ENCODE data around the gene JTB. TPM values are rescaled to one million over a fixed set of nuclear protein-coding genes. Genes with fewer than 3 reads are reported as not detected.
A peak's percentile ranks its signal among the peaks of the same experiment; 100 is the strongest.
"Not testable (repeated sequence)": the region's sequence is repeated elsewhere in the genome, so short reads cannot be mapped to it uniquely, and the experiment has no call there.

JTB gene
- polyA plus RNA-seq (2011; rRNA removed) (189 and 227 TPM in 2 replicates), polyA minus RNA-seq (2011; rRNA and poly(A)+ RNA removed) (38.3 and 54.4 TPM in 2 replicates)

- DNase-seq (ENCODE audit: low read depth), result no peak
- H3K4me3 ChIP-seq (ENCODE audit: low read depth, low read length), result peak within 1 kb of the TSS; percentile 89
- CTCF ChIA-PET, result interaction anchor here (0.9 to 6.7 kb wide), 6 partner anchors 9 to 466 kb away, joined by 3 to 32 read pairs (median 12); partner anchors contain the start of genes CREB3L4, RAB13 and SLC39A1
- POLR2A ChIA-PET, result interaction anchor here (0.6 to 2.3 kb wide), 5 partner anchors 8 to 49 kb away, joined by 3 to 17 read pairs (median 6); partner anchors contain the start of genes CREB3L4, RPS27 and SLC39A1
- no peaks in the 10 kb centered on the region for H3K27me3 ChIP-seq (ENCODE audit: control insufficient read depth, insufficient read depth, low read length)
- TF ChIP-seq CTCF (IDR thresholded peaks at IDR 0.05; ENCODE audit: insufficient read depth, low read depth, low read length), result no peak
- peaks cover 15% of the 10 kb centered on the region for H3K36me3 ChIP-seq (ENCODE audit: control insufficient read depth, insufficient read depth, low read length)
These were observed at the start of gene JTB for GRCh38 chr1:153977250-153978240. TSS of gene JTB (minus strand) at chr1:153977674. CDS start at chr1:153977252, 422 bp downstream.

DNA sequence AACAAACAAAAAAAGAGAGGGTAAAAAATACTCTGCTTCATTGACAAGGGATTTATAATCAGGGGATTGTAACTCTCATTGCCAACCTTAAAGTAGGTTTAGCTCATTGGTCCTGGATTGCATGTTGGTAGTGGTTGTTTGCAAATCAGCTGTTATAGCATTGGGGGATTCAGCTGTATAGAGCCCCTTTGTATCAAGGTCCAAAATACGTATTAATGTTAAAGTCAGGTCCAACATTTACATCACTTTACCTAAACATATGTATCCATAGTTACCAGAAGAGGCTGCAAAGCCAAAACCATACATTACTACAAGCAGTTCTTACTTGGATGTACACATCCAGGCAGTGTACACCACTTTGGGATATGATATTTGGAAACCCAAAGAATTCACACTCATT lies 42.5 kb upstream of the JTB start:
- Histone ChIP-seq H3K4me3 (ENCODE audit: low read depth, low read length) (no peak overlapping the region), H3K36me3 (ENCODE audit: control insufficient read depth, insufficient read depth, low read length) (no peaks in the 10 kb centered on the region), H3K27me3 (ENCODE audit: control insufficient read depth, insufficient read depth, low read length) (no peaks in the 10 kb centered on the region)
- ChIA-PET POLR2A (no interaction called here), CTCF (interaction anchor here (0.5 kb wide), 2 partner anchors 25 to 391 kb away, joined by 3 read pairs; no protein-coding TSS in a partner anchor)
- DNase-seq (ENCODE audit: low read depth), result no peak
- no peak for TF ChIP-seq CTCF (IDR thresholded peaks at IDR 0.05; ENCODE audit: insufficient read depth, low read depth, low read length)

DNA sequence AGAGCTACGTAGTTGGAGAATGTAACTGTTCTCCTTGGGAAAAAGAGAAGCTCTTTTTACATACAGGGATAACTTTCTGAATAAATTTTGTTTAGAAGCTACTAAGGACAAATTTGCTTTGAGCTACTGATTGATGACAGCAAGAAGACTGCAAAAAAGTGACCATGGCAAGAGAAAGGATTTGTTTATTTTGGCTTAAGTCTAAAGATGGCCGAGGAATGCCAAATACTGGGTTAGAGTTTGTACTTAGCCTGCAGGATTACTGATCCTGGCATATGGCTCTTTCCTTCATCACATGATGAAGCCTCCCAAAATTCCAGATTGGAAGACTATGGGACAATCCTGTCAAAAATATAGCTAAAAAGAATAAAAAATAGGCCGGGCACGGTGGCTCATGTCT lies 41.8 kb upstream of the JTB start:
- Histone ChIP-seq H3K27me3 (ENCODE audit: control insufficient read depth, insufficient read depth, low read length) (no peaks in the 10 kb centered on the region), H3K4me3 (ENCODE audit: low read depth, low read length) (no peak overlapping the region), H3K36me3 (ENCODE audit: control insufficient read depth, insufficient read depth, low read length) (no peaks in the 10 kb centered on the region)
- DNase-seq (ENCODE audit: low read depth), result no peak
- CTCF ChIA-PET, result interaction anchor here (0.5 kb wide), 1 partner anchor 390 kb away, joined by 3 read pairs; no protein-coding TSS in a partner anchor
- TF ChIP-seq CTCF (IDR thresholded peaks at IDR 0.05; ENCODE audit: insufficient read depth, low read depth, low read length), result no peak
- POLR2A ChIA-PET, result no interaction called here

GRCh38 chr1:154014154-154014907 lies 36.9 kb upstream of the JTB start:
- no peak for TF ChIP-seq CTCF (IDR thresholded peaks at IDR 0.05; ENCODE audit: insufficient read depth, low read depth, low read length)
- Histone ChIP-seq H3K36me3 (ENCODE audit: control insufficient read depth, insufficient read depth, low read length) (no peaks in the 10 kb centered on the region), H3K4me3 (ENCODE audit: low read depth, low read length) (no peak overlapping the region), H3K27me3 (ENCODE audit: control insufficient read depth, insufficient read depth, low read length) (no peaks in the 10 kb centered on the region)
- POLR2A ChIA-PET, result no interaction called here
- CTCF ChIA-PET, result no interaction called here
- peak; percentile 11 for DNase-seq (ENCODE audit: low read depth)

- POLR2A ChIA-PET; CTCF ChIA-PET; DNase-seq (ENCODE audit: low read depth); H3K27me3 ChIP-seq (ENCODE audit: control insufficient read depth, insufficient read depth, low read length); H3K36me3 ChIP-seq (ENCODE audit: control insufficient read depth, insufficient read depth, low read length); H3K4me3 ChIP-seq (ENCODE audit: low read depth, low read length): not testable (repeated sequence)
These were observed 35.1 kb upstream of the JTB start for GRCh38 chr1:154012543-154012942.

All from BJ (cell line).